ENCODE measurements around the gene MYO7B.

MYO7B gene

DNA sequence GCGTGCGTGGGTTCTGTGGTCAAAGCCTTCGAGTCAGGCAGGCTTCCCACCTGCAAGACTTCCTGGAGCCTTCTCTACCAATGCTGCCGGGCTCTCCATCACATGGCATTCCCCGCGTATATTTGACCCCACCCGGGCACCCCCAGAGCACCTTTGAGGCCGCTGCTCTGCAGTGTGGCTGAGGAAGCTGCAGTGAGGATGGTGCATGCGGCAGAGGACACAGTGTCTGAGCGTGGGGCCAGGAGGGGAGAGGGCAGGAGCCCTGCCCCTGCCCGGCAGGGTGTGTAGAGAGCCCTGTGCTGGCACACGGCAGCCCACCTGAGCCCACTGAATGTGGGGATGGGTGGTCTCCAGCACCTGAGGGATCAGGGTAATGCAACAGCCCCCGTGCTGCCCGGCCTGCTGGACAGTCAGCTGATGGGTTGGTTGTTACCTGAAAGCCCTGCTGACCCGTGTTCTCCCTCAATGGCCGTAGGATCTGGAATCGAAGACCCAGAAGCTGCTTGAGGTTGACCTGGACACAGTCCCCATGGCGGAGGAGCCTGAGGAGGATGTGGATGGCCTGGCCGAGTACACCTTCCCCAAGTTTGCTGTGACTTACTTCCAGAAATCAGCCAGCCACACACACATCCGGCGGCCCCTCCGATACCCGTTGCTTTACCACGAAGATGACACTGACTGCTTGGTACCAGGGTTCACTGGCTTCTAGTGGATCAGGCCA is 73.7 kb downstream of the MYO7B start:
- no peak for DNase-seq (ENCODE audit: low read depth in 2 of 2)

DNA sequence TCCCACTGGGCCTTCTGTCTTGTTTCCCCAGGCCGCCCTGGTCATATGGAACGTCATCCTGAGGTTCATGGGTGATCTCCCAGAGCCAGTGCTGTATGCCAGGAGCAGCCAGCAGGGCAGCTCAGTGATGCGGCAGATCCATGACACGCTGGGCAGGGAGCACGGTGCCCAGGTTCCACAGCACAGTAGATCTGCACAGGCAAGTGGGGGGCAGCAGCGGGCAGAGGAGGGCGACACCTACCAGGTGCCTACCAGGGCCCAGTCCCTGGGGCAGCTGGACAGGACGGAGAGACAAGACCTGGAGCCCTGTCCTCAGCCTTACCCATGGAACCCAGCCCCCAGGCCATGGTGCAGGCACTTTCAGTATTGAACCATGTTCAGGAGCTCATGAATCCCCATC is 74.3 kb downstream of the MYO7B start:
- no peak for DNase-seq (ENCODE audit: low read depth in 2 of 2)

- no peak for DNase-seq (ENCODE audit: low read depth in 2 of 2)
These were observed 75.1 kb downstream of the MYO7B start for GRCh38 chr2:127610561-127610960.

GRCh38 chr2:127611076-127611925 is 75.8 kb downstream of the MYO7B start:
- no peak for DNase-seq (ENCODE audit: low read depth in 2 of 2)

DNA sequence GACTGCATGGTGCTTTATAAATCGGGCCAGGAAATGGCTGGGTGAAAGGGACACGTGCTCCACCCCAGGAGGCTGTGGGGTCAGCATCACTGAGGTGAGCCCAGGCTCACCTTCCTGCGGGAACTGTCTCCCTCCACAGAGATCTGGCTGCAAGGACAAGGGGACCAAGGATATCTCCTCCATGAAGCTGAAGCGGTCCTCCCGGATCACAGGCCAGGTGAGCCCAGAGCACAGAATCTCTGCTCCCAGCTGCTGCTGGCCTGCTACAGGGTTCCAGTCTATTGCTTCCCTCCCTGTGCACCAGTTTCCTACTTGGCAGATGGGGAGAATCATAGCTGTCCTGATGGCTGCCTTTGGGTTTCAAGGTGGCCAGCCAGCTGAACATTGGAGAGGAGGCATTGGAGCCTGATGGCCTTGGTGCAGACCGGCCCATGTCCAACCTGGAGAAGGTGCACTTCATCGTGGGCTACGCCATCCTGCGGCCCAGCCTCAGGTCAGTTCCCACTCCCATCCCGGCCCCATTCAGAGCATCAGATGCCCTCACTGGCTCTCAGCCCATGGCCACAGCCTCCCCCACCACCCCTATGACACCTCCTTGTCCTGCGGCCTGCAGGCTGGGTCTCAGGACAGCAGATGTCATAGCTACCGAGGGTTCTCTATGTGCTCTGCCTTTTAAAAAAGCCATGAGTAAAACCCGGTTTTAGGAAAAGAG is 76.8 kb downstream of the MYO7B start:
- DNase-seq (ENCODE audit: low read depth in 2 of 2), result no peak

DNA sequence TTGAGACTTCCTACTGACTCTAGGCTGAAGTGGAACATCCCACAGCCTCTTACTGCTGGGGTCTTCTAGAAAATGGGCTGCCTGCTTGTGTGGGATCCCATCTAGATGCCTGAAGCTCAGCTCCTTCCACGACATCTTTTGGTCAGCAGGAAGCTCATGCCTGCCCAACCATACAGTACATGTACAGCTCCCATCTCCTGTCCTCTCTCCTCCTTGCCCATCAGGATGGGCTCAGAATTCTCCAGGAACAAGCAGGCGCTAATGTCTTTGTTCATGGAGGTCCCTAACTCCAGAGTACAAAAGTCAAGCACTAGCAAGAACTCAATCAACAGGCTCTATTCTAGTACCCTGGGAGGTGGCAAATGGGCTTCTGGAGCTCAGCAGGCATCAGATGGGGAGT is 78.8 kb downstream of the MYO7B start:
- DNase-seq (ENCODE audit: low read depth in 2 of 2), result no peak

GRCh38 chr2:127614731-127615130 is 79.2 kb downstream of the MYO7B start:
- no peak for DNase-seq (ENCODE audit: low read depth in 2 of 2)

DNA sequence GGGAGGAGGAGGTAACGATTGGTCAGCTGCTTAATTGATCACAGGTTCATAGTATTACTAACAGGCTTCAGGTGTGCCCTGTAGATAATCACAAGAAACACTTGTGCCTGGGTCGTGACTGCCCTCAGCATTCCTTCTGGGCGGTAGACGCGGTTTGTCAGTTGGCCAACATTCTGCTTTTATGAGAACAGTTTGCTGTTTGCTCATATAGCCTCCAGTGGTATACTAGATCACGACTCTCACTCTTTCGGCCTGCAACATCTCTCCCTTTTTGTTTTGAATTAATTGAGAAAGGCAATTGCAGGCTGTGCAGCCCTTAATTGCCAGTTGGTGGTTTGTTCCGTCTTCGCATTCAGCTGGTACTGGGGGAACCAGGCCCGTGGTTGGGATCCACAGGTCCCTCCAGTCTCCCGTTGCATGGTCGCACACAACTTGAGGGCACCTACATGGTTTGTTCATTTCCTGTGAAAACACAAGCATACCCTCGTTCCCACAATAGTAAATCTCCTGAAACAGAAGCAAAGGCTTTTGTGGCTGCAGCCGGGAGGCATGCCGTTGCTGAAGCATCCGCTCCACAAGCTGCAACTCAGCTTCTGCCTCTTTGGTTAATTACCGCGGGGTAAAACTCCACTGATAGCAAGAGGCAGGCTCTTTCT is 80.2 kb downstream of the MYO7B start:
- no peak for DNase-seq (ENCODE audit: low read depth in 2 of 2)

DNA sequence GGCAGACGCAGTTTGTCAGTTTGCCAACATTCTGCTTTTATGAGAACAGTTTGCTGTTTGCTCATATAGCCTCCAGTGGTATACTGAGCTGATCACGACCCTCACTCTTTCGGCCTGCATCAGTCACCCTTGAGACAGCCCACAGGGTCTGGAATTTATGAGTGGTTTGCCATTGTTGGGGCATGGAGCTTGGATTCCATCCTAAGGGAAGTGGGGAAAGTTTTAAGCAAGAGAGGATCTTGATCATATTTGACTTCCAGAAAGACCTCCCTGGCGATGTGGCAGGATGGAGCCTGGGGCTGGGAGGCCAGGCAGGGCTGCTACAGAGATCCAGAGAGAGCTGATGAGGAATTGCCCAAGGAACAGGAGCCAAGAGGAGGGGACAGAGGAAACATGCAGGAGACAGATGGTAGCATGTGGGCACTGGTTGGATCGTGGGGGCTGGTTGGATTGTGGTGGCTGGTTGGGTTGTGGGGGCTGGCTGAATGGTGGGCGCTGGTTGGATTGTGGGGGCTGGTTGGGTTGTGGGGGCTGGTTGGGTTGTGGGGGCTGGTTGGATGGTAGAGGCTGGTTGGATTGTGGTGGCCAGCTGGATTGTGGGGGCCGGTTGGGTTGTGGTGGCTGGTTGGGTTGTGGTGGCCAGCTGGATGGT is 83.2 kb downstream of the MYO7B start:
- DNase-seq (ENCODE audit: low read depth in 2 of 2), result no peak

- no peak for DNase-seq (ENCODE audit: low read depth in 2 of 2)
These were observed 83.7 kb downstream of the MYO7B start for GRCh38 chr2:127619203-127619590.

- DNase-seq (ENCODE audit: low read depth in 2 of 2), result no peak
These were observed 84.6 kb downstream of the MYO7B start for GRCh38 chr2:127619877-127620705.

DNA sequence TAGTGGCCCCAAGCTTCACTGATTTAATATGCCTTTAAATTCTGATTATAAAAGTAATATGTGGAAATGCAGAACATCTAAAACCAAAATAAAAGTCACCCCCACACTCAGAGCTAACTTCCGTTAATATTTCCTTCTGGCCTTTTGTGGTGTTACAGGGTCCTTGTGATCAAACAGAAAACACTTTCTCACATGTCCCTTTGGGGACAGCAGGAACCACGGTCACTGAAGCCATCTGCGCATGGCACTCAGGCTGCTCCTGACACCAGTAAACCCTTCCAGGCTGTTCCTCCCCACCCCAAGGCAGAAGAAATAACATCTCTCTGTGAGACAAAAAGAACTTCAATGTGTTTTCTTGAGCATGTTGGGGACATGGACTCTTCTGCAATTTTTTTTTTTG is 85.4 kb downstream of the MYO7B start:
- DNase-seq (ENCODE audit: low read depth in 2 of 2), result no peak

GRCh38 chr2:127621981-127622431 is 86.5 kb downstream of the MYO7B start:
- no peak for DNase-seq (ENCODE audit: low read depth in 2 of 2)

GRCh38 chr2:127622561-127623387 is 87.3 kb downstream of the MYO7B start:
- no peak for DNase-seq (ENCODE audit: low read depth in 2 of 2)

DNA sequence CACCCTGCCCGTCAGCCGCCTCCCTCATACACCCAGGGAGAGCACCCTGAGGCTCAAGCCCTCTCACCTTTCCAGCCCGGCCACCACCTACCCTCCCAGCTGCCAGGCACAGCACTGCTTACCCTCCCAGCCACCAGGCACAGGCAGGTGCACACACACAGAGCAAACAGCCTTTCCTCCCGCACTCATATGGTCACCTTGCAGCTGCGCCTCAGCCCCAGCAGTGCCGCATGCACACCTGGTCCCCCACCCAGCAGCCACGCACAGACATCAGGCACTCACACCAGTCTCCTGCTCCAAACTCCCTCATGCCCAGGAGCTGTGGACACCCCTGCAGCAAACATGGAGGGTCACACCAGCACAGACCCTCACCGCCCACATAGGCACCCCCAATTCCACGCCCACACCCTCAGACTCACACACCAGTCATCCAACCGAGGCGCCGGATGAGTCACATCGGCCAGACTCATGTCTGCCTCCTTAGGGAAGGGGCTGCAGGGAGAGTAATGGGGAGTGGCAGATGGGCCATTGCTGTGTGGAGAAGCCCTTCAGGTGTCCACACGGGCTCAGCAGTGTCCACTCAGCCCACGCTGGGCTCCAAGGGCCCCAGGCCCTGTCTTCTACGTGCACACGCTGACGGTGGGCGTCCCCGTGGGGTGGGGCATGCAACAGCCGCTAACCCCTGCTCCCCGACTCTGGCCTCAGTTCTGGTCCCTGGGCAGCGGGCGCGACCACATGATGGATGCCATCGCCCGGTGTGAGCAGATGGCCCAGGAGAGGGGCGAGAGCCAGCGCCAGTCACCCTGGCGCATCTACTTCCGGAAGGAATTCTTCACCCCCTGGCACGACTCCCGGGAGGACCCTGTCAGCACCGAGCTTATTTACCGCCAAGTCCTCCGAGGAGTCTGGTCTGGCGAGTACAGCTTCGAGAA is 88.2 kb downstream of the MYO7B start:
- no peak for DNase-seq (ENCODE audit: low read depth in 2 of 2)

GRCh38 chr2:127624320-127624755 is 88.9 kb downstream of the MYO7B start:
- no peak for DNase-seq (ENCODE audit: low read depth in 2 of 2)

- DNase-seq (ENCODE audit: low read depth in 2 of 2), result no peak
These were observed 89.5 kb downstream of the MYO7B start for GRCh38 chr2:127624756-127625571.

GRCh38 chr2:127625572-127625951 is 90.1 kb downstream of the MYO7B start:
- DNase-seq (ENCODE audit: low read depth in 2 of 2), result no peak
